Spleen (tissue), 11 donors: ENCODE data around the gene TEX2. TPM values are rescaled to one million over a fixed set of nuclear protein-coding genes. Genes with fewer than 3 reads are reported as not detected.
"Not testable (repeated sequence)": the region's sequence is repeated elsewhere in the genome, so short reads cannot be mapped to it uniquely, and the experiment has no call there.

Source experiments
- DNase-seq: peaks from one replicate; pipeline ENCODE4 v3.0.0-alpha.2; 2020
- H3K27ac ChIP-seq, 8 donors: fragments of 200-600 bp; sonication (generic) in 7 of 8; 1 replicate in 4 of 8; 2 replicates in 4 of 8; pipeline versions ENCODE4 v1.5.0 to v1.8.0; 2016 to 2021; ENCODE audit warnings: inconsistent platforms in 4 of 8, mild to moderate bottlenecking in 4 of 8, moderate library complexity in 1 of 8
- H3K27me3 ChIP-seq, 7 donors: fragments of 200-600 bp; sonication (generic) in 6 of 7; replicated peaks in 1 of 7; 1 replicate in 4 of 7; 2 replicates in 3 of 7; pipeline versions ENCODE4 v1.5.0 to v1.8.0; 2016 to 2021; ENCODE audit warnings: inconsistent platforms in 3 of 7, mild to moderate bottlenecking in 1 of 7
- H3K36me3 ChIP-seq, 6 donors: fragments of 200-600 bp; sonication (generic) in 5 of 6; 1 replicate in 4 of 6; 2 replicates in 2 of 6; pipeline versions ENCODE4 v1.5.0 to v1.8.0; 2016 to 2021; ENCODE audit warnings: inconsistent platforms in 2 of 6
- H3K4me1 ChIP-seq, 6 donors: fragments of 200-600 bp; sonication (generic) in 5 of 6; 1 replicate in 3 of 6; 2 replicates in 3 of 6; pipeline versions ENCODE4 v1.5.0 to v1.8.0; 2016 to 2021; ENCODE audit warnings: inconsistent platforms in 3 of 6
- H3K4me3 ChIP-seq, 8 donors: fragments of 200-600 bp; sonication (generic) in 7 of 8; 1 replicate in 4 of 8; 2 replicates in 4 of 8; pipeline versions ENCODE4 v1.5.0 to v1.8.0; 2016 to 2021; ENCODE audit warnings: inconsistent platforms in 4 of 8, mild to moderate bottlenecking in 4 of 8, moderate library complexity in 2 of 8
- H3K9me3 ChIP-seq, 8 donors: fragments of 200-600 bp; sonication (generic) in 7 of 8; 1 replicate in 4 of 8; 2 replicates in 4 of 8; pipeline versions ENCODE4 v1.5.0 to v1.8.0; 2016 to 2021; ENCODE audit warnings: inconsistent platforms in 4 of 8
- POLR2A ChIP-seq, 3 donors: fragments of 450-650 bp; IDR thresholded peaks; one replicate each; pipeline ENCODE4 v1.5.1; 2017; ENCODE audit warnings: antibody characterized with exemption in 3 of 3, mild to moderate bottlenecking in 1 of 3
- POLR2AphosphoS5 ChIP-seq, 3 donors: sonication (generic); formaldehyde crosslinking; IDR thresholded peaks; one replicate each; pipeline ENCODE4 v1.5.1; 2017; ENCODE audit warnings: antibody characterized with exemption in 3 of 3
- WGBS, 5 donors: extraction: QIAGEN DNeasy Blood & Tissue Kit in 3 of 5; methylation state at CpG; one replicate each; pipeline versions ENCODE4 v1.1.5 to v1.1.7; 2013 to 2018; 5-methylcytosine and 5-hydroxymethylcytosine counted together
- intact Hi-C: fragments of 100-400 bp; cut with DNase I; formaldehyde crosslinking; loops from one replicate; pipeline ENCODE4 v1.15.0; 2023; ENCODE audit warnings: low total_unique reads
- polyA plus RNA-seq, 3 donors: library from polyadenylated mRNA; stranded (reverse); fragments of 200-250 nt; gene quantifications; one replicate each; pipeline ENCODE4 v1.2.1, GENCODE V29; 2013
- total RNA-seq, 7 donors: library from RNA; depleted of rRNA in 3 of 7; stranded (reverse); fragments of >200 nt in 3 of 7; fragmentation: NEBNext Ultra II Directional in 4 of 7; extraction: Animal tissue kit (Norgen Biotek cat#: 25700) in 4 of 7; gene quantifications; one replicate each; pipeline versions ENCODE4 v1.1.0 to v1.2.1, GENCODE V29; 2016 to 2021
- TF ChIP-seq, protein P1 (sequence below), 11 experiments: fragments of 200-600 bp in 7 of 11; fragments of 450-650 bp in 4 of 11; sonication (generic) in 4 of 11; IDR thresholded peaks in 8 of 11; conservative IDR thresholded peaks in 3 of 11; 1 replicate in 7 of 11; 2 replicates in 4 of 11; pipeline versions ENCODE4 v1.4.0 to v1.8.0; 2016 to 2021; ENCODE audit warnings: antibody characterized with exemption in 11 of 11, inconsistent platforms in 4 of 11, mild to moderate bottlenecking in 1 of 11
- donor health status: healthy with polysubstance abuse.
- donor health status: DM: no; HTN: no; CAD: no; lungs with moderate emphysema.
- donor health status: DM: no; HTN: no; CAD: no.
- donor health status: Bipolar disorder and iron deficiency.
- donor health status: healthy.
- donor health status: DM: no; HTN: no; CAD: no.
- donor health status: DM: yes; HTN: yes; CAD: no.

Gene TEX2
- total and polyA plus RNA-seq, 10 donors, result 3.0 to 44.5 (median 26.7) TPM

DNA sequence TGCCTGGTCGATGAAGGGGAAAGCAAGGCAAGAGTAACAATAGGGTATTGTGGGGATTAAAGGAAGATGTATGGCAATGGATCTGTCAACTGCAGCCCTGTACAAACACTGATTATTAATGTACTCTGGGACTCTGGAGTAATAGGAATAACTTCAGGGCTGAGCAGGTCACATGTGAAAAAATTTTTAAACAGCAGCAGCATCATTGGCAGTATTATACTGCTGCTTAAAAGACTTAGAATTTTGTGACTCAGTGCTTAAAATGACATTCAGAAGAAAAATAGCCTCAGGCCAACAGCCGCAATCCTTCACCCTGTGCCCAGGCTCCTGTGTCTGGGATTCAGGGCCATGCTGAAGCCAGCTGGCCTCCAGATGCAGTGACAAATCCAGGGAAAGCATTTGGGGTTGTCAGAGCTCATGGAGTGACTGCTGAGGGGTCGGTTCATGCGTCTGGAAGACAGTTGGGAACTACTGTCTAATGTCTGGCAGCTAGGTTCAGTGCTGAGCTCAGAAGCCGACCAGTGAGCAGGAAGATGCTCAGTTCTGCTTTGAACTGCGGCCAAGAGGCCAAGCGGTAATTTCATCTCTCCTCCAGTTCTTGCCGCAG is 22.2 kb downstream of the TEX2 start:
- no peak for DNase-seq
- peaks cover 0 to 45% (median 23%) of the 10 kb centered on the region in 6 donors for H3K4me1 ChIP-seq
- H3K4me3 ChIP-seq, result no peak overlapping the region
- H3K36me3 ChIP-seq, result peaks cover 0 to 1% (median 0%) of the 10 kb centered on the region in 6 donors
- TF ChIP-seq POLR2AphosphoS5 (IDR thresholded peaks at IDR 0.05), result peak in 1 of 3 donors; percentile 17
- no peak for TF ChIP-seq POLR2A (IDR thresholded peaks at IDR 0.05)
- H3K27ac ChIP-seq, result peak overlapping the region in 6 of 8 donors; percentile 4 to 62 (median 32)
- intact Hi-C loops, result no loop called here
- no peaks in the 10 kb centered on the region for H3K27me3 ChIP-seq
- WGBS, 5 donors, result 38 to 66% (median 45%) methylated on average over 8 of the region's 8 CpGs
- H3K9me3 ChIP-seq, result no peaks in the 10 kb centered on the region

DNA sequence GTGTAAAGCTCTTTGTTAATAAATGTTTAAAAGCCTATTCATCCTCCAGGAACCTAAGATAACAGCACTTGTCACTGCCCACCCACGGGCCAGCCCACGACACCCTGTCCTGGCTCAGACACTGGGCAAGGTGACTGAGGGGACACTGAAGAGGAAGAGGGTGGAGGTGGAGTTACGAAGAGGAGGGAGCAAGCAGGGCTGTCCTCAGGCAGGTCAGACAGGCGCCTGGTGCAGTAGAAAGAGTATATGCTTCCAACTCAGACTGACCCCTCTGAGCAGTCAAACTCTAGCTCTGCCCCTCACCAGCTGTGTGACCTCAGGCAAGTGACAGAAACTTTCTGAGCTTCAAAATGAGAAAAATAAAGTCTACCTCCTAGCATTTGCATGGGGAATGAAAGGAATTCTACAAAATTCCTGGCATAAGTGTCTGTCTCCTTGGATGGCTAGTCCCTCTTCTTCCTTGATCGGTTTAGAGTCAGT is 22.8 kb downstream of the TEX2 start:
- peak overlapping the region in 5 of 8 donors; percentile 4 to 62 (median 34) for H3K27ac ChIP-seq
- H3K4me1 ChIP-seq, result peaks cover 0 to 45% (median 23%) of the 10 kb centered on the region in 6 donors
- intact Hi-C loops, result no loop called here
- H3K4me3 ChIP-seq, result no peak overlapping the region
- DNase-seq, result no peak
- TF ChIP-seq POLR2A (IDR thresholded peaks at IDR 0.05) (no peak), POLR2AphosphoS5 (IDR thresholded peaks at IDR 0.05) (no peak)
- TF ChIP-seq, protein P1, sequence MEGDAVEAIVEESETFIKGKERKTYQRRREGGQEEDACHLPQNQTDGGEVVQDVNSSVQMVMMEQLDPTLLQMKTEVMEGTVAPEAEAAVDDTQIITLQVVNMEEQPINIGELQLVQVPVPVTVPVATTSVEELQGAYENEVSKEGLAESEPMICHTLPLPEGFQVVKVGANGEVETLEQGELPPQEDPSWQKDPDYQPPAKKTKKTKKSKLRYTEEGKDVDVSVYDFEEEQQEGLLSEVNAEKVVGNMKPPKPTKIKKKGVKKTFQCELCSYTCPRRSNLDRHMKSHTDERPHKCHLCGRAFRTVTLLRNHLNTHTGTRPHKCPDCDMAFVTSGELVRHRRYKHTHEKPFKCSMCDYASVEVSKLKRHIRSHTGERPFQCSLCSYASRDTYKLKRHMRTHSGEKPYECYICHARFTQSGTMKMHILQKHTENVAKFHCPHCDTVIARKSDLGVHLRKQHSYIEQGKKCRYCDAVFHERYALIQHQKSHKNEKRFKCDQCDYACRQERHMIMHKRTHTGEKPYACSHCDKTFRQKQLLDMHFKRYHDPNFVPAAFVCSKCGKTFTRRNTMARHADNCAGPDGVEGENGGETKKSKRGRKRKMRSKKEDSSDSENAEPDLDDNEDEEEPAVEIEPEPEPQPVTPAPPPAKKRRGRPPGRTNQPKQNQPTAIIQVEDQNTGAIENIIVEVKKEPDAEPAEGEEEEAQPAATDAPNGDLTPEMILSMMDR (IDR thresholded peaks at IDR 0.05 in 8 of 11, conservative IDR thresholded peaks at IDR 0.05 in 3 of 11), result no peak
- H3K9me3 ChIP-seq, result no peaks in the 10 kb centered on the region
- WGBS, 5 donors, result 45 to 68% (median 47%) methylated on average over 5 of the region's 5 CpGs
- H3K27me3 ChIP-seq, result no peaks in the 10 kb centered on the region
- no peaks in the 10 kb centered on the region for H3K36me3 ChIP-seq

DNA sequence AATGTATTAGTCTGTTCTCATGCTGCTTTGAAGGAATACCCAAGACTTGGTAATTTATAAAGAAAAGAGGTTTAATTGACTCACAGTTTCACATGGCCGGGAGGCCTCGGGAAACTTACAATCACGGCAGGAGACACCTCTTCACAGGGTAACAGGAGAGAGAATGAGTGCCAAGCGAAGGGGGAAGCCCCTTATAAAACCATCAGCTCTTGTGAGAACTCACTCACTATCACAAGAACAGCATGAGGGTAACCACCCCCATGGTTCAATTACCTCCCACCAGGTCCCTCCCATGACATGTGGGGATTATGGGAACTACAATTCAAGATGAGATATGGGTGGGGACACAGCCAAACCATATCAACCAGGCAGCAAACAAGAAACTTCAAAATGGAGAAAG is 24.6 kb downstream of the TEX2 start:
- intact Hi-C loops, H3K4me3 ChIP-seq: not testable (repeated sequence)
- 76 to 87% (median 83%) methylated on average over 4 of the region's 4 CpGs for WGBS, 5 donors

GRCh38 chr17:64236827-64237403 is 26.1 kb downstream of the TEX2 start:
- Histone ChIP-seq H3K4me3 (no peak overlapping the region), H3K4me1 (peaks cover 0 to 39% (median 20%) of the 10 kb centered on the region in 6 donors), H3K9me3 (no peaks in the 10 kb centered on the region), H3K36me3 (peaks cover 0 to 10% (median 0%) of the 10 kb centered on the region in 6 donors), H3K27ac (no peak overlapping the region), H3K27me3 (no peaks in the 10 kb centered on the region)
- WGBS, 5 donors, result 75 to 85% (median 81%) methylated on average over 9 of the region's 9 CpGs
- intact Hi-C loops, result no loop called here
- no peak for DNase-seq
- TF ChIP-seq POLR2A (IDR thresholded peaks at IDR 0.05), result no peak
- TF ChIP-seq, protein P1 (IDR thresholded peaks at IDR 0.05 in 8 of 11, conservative IDR thresholded peaks at IDR 0.05 in 3 of 11), result peak in 4 of 11 experiments; percentile 11 to 35 (median 20)

More for the DNA sequence above, 24.6 kb downstream of the TEX2 start:
- H3K9me3 ChIP-seq, H3K27me3 ChIP-seq, H3K27ac ChIP-seq, DNase-seq, H3K36me3 ChIP-seq: not testable (repeated sequence)
- peaks cover 0 to 45% (median 20%) of the 10 kb centered on the region in 6 donors for H3K4me1 ChIP-seq

GRCh38 chr17:64234961-64235360 is 28.1 kb downstream of the TEX2 start:
- intact Hi-C loops, result no loop called here
- no peaks in the 10 kb centered on the region for H3K27me3 ChIP-seq
- TF ChIP-seq, protein P1 (IDR thresholded peaks at IDR 0.05 in 8 of 11, conservative IDR thresholded peaks at IDR 0.05 in 3 of 11), result no peak
- TF ChIP-seq POLR2AphosphoS5 (IDR thresholded peaks at IDR 0.05) (no peak), POLR2A (IDR thresholded peaks at IDR 0.05) (no peak)
- DNase-seq, result no peak
- H3K36me3 ChIP-seq, result peaks cover 0 to 10% (median 0%) of the 10 kb centered on the region in 6 donors
- no peak overlapping the region for H3K27ac ChIP-seq
- WGBS, 5 donors, result 83 to 96% (median 89%) methylated on average over 6 of the region's 6 CpGs
- H3K4me1 ChIP-seq, result peaks cover 0 to 26% (median 6%) of the 10 kb centered on the region in 6 donors
- H3K9me3 ChIP-seq, result no peaks in the 10 kb centered on the region
- H3K4me3 ChIP-seq, result no peak overlapping the region
